SK-N-SH treated with all-trans-retinoic acid at 6 μM for 48 hours (cell line): ENCODE measurements around the gene ZNF777.

Source experiments
- CSDC2 ChIP-seq: fragments of 250-450 bp; sonication (Bioruptor Pico); IDR thresholded peaks from 2 replicates; pipeline ENCODE4 v1.5.0; 2020; ENCODE audit warnings: mild to moderate bottlenecking, moderate library complexity
- ESRRG ChIP-seq: fragments of 250-450 bp; sonication (Bioruptor Pico); IDR thresholded peaks from 2 replicates; pipeline ENCODE4 v1.6.1; 2021; ENCODE audit warnings: mild to moderate bottlenecking
- OSR1 ChIP-seq: fragments of 250-450 bp; sonication (Bioruptor Pico); IDR thresholded peaks from 2 replicates; pipeline ENCODE4 v1.8.0; 2022; ENCODE audit warnings: moderate library complexity, mild to moderate bottlenecking, inconsistent platforms
- SNAI2 ChIP-seq: fragments of 250-450 bp; sonication (Bioruptor Pico); IDR thresholded peaks from 2 replicates; pipeline ENCODE4 v1.5.0; 2020; ENCODE audit warnings: mild to moderate bottlenecking, moderate library complexity
- TCF4 ChIP-seq: fragments of 250-450 bp; sonication (Bioruptor Pico); IDR thresholded peaks from 2 replicates; pipeline ENCODE4 v1.8.0; 2021; ENCODE audit warnings: mild to moderate bottlenecking, moderate library complexity, borderline replicate concordance
- ZC3H10 ChIP-seq: fragments of 250-450 bp; sonication (Bioruptor Pico); IDR thresholded peaks from 2 replicates; pipeline ENCODE4 v1.5.1; 2021; ENCODE audit warnings: mild to moderate bottlenecking, moderate library complexity
- ZFP3 ChIP-seq: fragments of 250-450 bp; sonication (Bioruptor Pico); IDR thresholded peaks from 2 replicates; pipeline ENCODE4 v1.5.0; 2020; ENCODE audit warnings: mild to moderate bottlenecking, moderate library complexity
- ZFP30 ChIP-seq: fragments of 450-650 bp; formaldehyde crosslinking; IDR thresholded peaks from 2 replicates; pipeline ENCODE4 v1.5.0; 2022; ENCODE audit warnings: mild to moderate bottlenecking, moderate library complexity
- ZNF70 ChIP-seq: fragments of 450-650 bp; formaldehyde crosslinking; IDR thresholded peaks from 2 replicates; pipeline ENCODE4 v1.5.0; 2020; ENCODE audit warnings: mild to moderate bottlenecking, moderate library complexity
- TF ChIP-seq, protein P1 (sequence below): fragments of 250-450 bp; sonication (Bioruptor Pico); IDR thresholded peaks from 2 replicates; pipeline ENCODE4 v1.8.0; 2021; ENCODE audit warnings: low read depth, mild to moderate bottlenecking, moderate library complexity, borderline replicate concordance
- TF ChIP-seq, protein P2 (sequence below): fragments of 250-450 bp; sonication (Bioruptor Pico); IDR thresholded peaks from 2 replicates; pipeline ENCODE4 v1.8.0; 2020; ENCODE audit warnings: mild to moderate bottlenecking, moderate library complexity, borderline replicate concordance
- TF ChIP-seq, protein P3 (sequence below): fragments of 250-450 bp; sonication (Bioruptor Pico); IDR thresholded peaks from 2 replicates; pipeline ENCODE4 v1.5.1; 2020; ENCODE audit warnings: low read depth, mild to moderate bottlenecking, moderate library complexity
- TF ChIP-seq, protein P4 (sequence below): fragments of 250-450 bp; sonication (Bioruptor Pico); IDR thresholded peaks from 2 replicates; pipeline ENCODE4 v1.5.0; 2020; ENCODE audit warnings: mild to moderate bottlenecking, moderate library complexity
- TF ChIP-seq, protein P5 (sequence below): fragments of 250-450 bp; sonication (Bioruptor Pico); IDR thresholded peaks from 2 replicates; pipeline ENCODE4 v1.5.1; 2021; ENCODE audit warnings: mild to moderate bottlenecking, moderate library complexity

DNA sequence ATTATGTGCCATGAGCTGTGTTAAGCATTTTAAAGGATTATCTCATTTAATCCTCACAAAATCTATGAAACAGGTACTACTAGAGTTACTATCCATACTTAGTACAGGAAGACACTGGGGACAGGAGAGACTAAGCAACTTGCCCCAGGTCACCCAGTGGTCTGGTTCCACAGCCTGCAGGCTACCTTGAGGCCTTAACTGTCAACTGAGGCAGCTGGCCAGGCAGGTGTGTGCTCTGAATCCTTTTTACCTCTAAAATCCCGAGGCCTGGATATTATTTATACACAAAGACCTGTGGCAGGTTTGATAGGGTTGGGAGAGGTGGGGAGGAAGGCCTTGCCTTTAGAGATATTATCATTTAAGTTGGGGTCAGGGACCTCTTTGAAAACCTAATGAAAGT, 3.1 kb downstream of the ZNF777 start:
- no peak for TF ChIP-seq ZC3H10 (CRISPR knock-in tag)
- TF ChIP-seq, protein P1, sequence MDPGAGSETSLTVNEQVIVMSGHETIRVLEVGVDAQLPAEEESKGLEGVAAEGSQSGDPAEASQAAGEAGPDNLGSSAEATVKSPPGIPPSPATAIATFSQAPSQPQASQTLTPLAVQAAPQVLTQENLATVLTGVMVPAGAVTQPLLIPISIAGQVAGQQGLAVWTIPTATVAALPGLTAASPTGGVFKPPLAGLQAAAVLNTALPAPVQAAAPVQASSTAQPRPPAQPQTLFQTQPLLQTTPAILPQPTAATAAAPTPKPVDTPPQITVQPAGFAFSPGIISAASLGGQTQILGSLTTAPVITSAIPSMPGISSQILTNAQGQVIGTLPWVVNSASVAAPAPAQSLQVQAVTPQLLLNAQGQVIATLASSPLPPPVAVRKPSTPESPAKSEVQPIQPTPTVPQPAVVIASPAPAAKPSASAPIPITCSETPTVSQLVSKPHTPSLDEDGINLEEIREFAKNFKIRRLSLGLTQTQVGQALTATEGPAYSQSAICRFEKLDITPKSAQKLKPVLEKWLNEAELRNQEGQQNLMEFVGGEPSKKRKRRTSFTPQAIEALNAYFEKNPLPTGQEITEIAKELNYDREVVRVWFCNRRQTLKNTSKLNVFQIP: no peak
- TF ChIP-seq ZFP30 (CRISPR knock-in tag): no peak
- TF ChIP-seq SNAI2 (CRISPR knock-in tag): no peak
- no peak for TF ChIP-seq ZNF70 (CRISPR knock-in tag)
- no peak for TF ChIP-seq CSDC2 (CRISPR knock-in tag)
- TF ChIP-seq, protein P2, sequence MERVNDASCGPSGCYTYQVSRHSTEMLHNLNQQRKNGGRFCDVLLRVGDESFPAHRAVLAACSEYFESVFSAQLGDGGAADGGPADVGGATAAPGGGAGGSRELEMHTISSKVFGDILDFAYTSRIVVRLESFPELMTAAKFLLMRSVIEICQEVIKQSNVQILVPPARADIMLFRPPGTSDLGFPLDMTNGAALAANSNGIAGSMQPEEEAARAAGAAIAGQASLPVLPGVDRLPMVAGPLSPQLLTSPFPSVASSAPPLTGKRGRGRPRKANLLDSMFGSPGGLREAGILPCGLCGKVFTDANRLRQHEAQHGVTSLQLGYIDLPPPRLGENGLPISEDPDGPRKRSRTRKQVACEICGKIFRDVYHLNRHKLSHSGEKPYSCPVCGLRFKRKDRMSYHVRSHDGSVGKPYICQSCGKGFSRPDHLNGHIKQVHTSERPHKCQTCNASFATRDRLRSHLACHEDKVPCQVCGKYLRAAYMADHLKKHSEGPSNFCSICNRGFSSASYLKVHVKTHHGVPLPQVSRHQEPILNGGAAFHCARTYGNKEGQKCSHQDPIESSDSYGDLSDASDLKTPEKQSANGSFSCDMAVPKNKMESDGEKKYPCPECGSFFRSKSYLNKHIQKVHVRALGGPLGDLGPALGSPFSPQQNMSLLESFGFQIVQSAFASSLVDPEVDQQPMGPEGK (CRISPR knock-in tag): no peak
- TF ChIP-seq ZFP3: no peak
- TF ChIP-seq TCF4 (CRISPR knock-in tag): no peak
- no peak for TF ChIP-seq ESRRG
- TF ChIP-seq, protein P3, sequence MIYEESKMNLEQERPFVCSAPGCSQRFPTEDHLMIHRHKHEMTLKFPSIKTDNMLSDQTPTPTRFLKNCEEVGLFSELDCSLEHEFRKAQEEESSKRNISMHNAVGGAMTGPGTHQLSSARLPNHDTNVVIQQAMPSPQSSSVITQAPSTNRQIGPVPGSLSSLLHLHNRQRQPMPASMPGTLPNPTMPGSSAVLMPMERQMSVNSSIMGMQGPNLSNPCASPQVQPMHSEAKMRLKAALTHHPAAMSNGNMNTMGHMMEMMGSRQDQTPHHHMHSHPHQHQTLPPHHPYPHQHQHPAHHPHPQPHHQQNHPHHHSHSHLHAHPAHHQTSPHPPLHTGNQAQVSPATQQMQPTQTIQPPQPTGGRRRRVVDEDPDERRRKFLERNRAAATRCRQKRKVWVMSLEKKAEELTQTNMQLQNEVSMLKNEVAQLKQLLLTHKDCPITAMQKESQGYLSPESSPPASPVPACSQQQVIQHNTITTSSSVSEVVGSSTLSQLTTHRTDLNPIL (CRISPR knock-in tag): no peak
- TF ChIP-seq, protein P4, sequence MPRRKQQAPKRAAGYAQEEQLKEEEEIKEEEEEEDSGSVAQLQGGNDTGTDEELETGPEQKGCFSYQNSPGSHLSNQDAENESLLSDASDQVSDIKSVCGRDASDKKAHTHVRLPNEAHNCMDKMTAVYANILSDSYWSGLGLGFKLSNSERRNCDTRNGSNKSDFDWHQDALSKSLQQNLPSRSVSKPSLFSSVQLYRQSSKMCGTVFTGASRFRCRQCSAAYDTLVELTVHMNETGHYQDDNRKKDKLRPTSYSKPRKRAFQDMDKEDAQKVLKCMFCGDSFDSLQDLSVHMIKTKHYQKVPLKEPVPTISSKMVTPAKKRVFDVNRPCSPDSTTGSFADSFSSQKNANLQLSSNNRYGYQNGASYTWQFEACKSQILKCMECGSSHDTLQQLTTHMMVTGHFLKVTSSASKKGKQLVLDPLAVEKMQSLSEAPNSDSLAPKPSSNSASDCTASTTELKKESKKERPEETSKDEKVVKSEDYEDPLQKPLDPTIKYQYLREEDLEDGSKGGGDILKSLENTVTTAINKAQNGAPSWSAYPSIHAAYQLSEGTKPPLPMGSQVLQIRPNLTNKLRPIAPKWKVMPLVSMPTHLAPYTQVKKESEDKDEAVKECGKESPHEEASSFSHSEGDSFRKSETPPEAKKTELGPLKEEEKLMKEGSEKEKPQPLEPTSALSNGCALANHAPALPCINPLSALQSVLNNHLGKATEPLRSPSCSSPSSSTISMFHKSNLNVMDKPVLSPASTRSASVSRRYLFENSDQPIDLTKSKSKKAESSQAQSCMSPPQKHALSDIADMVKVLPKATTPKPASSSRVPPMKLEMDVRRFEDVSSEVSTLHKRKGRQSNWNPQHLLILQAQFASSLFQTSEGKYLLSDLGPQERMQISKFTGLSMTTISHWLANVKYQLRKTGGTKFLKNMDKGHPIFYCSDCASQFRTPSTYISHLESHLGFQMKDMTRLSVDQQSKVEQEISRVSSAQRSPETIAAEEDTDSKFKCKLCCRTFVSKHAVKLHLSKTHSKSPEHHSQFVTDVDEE (CRISPR knock-in tag): no peak
- TF ChIP-seq OSR1 (CRISPR knock-in tag): no peak
- TF ChIP-seq, protein P5, sequence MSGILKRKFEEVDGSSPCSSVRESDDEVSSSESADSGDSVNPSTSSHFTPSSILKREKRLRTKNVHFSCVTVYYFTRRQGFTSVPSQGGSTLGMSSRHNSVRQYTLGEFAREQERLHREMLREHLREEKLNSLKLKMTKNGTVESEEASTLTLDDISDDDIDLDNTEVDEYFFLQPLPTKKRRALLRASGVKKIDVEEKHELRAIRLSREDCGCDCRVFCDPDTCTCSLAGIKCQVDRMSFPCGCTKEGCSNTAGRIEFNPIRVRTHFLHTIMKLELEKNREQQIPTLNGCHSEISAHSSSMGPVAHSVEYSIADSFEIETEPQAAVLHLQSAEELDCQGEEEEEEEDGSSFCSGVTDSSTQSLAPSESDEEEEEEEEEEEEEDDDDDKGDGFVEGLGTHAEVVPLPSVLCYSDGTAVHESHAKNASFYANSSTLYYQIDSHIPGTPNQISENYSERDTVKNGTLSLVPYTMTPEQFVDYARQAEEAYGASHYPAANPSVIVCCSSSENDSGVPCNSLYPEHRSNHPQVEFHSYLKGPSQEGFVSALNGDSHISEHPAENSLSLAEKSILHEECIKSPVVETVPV (CRISPR knock-in tag): no peak
